ENCODE results near the gene RALBP1. TPM values are rescaled to one million over a fixed set of nuclear protein-coding genes. Genes with fewer than 3 reads are reported as not detected.

RALBP1 gene
- 54.2 and 67.6 TPM in 2 replicates for total RNA-seq

GRCh38 chr18:9474983-9475642 is at the start of gene RALBP1:
Gene RALBP1, plus strand, starts transcription at chr18:9475513. Its CDS starts 37,533 bp downstream, at chr18:9513046.

Other genes starting within 250 kb of the RALBP1 start
- gene TWSG1, start 140.7 kb upstream of the RALBP1 start, total RNA-seq: 30.6 and 39.3 TPM in 2 replicates
- 83.0 and 101 TPM in 2 replicates for gene PPP4R1, start 139.0 kb downstream of the RALBP1 start, total RNA-seq
- 25.0 and 26.0 TPM in 2 replicates for gene RAB31, start 232.8 kb downstream of the RALBP1 start, total RNA-seq

All from airway epithelial cell (primary cell).